HG03135 (cell line): Measurements from ENCODE around the gene MT1G.
"Not testable (repeated sequence)": the region's sequence is repeated elsewhere in the genome, so short reads cannot be mapped to it uniquely, and the experiment has no call there.

Experiments
- ATAC-seq: cut with Tn5 transposase; IDR thresholded peaks from one replicate; pipeline ENCODE4 v1.9.1; 2021; ENCODE audit warnings: mild to moderate bottlenecking, moderate library complexity; ENCODE audit not compliant: unreplicated experiment

MT1G gene

GRCh38 chr16:56621665-56622445 lies 46.0 kb downstream of the MT1G start:
- not testable (repeated sequence) for ATAC-seq

- no peak for ATAC-seq
Observed at GRCh38 chr16:56620339-56620897, 47.4 kb downstream of the MT1G start.

- ATAC-seq = no peak
Observed at GRCh38 chr16:56618138-56618537, 49.7 kb downstream of the MT1G start.

GRCh38 chr16:56617212-56618085 lies 50.4 kb downstream of the MT1G start:
- ATAC-seq = no peak
